Measurements from ENCODE around the gene GEMIN7.

GEMIN7 gene

GRCh38 chr19:45122832-45123231 lies 43.8 kb downstream of the GEMIN7 start:
- no peak overlapping the region for H3K4me3 ChIP-seq (ENCODE audit: low read depth, low read length)
- DNase-seq (ENCODE audit: low read depth) = no peak
- TF ChIP-seq MAX (IDR thresholded peaks at IDR 0.05; ENCODE audit: low read depth, low read length) = no peak
- TF ChIP-seq MYC (IDR thresholded peaks at IDR 0.05; ENCODE audit: low read depth, low read length) = no peak
- TF ChIP-seq CTCF (IDR thresholded peaks at IDR 0.05; ENCODE audit: low read depth, low read length) = no peak
- TF ChIP-seq POLR2A (IDR thresholded peaks at IDR 0.05; ENCODE audit: extremely low read depth, insufficient read length) = no peak

- TF ChIP-seq MAX (IDR thresholded peaks at IDR 0.05; ENCODE audit: low read depth, low read length) = no peak
- no peak for TF ChIP-seq MYC (IDR thresholded peaks at IDR 0.05; ENCODE audit: low read depth, low read length)
- TF ChIP-seq CTCF (IDR thresholded peaks at IDR 0.05; ENCODE audit: low read depth, low read length) = no peak
- TF ChIP-seq POLR2A (IDR thresholded peaks at IDR 0.05; ENCODE audit: extremely low read depth, insufficient read length) = no peak
- no peak for DNase-seq (ENCODE audit: low read depth)
- no peak overlapping the region for H3K4me3 ChIP-seq (ENCODE audit: low read depth, low read length)
These were observed 44.4 kb downstream of the GEMIN7 start for GRCh38 chr19:45123440-45123850.

GRCh38 chr19:45124021-45124420 lies 45.0 kb downstream of the GEMIN7 start:
- TF ChIP-seq MYC (IDR thresholded peaks at IDR 0.05; ENCODE audit: low read depth, low read length) (no peak), POLR2A (IDR thresholded peaks at IDR 0.05; ENCODE audit: extremely low read depth, insufficient read length) (no peak), MAX (IDR thresholded peaks at IDR 0.05; ENCODE audit: low read depth, low read length) (no peak), CTCF (IDR thresholded peaks at IDR 0.05; ENCODE audit: low read depth, low read length) (no peak)
- no peak for DNase-seq (ENCODE audit: low read depth)
- no peak overlapping the region for H3K4me3 ChIP-seq (ENCODE audit: low read depth, low read length)

- H3K4me3 ChIP-seq (ENCODE audit: low read depth, low read length) = no peak overlapping the region
- DNase-seq (ENCODE audit: low read depth) = no peak
- no peak for TF ChIP-seq CTCF (IDR thresholded peaks at IDR 0.05; ENCODE audit: low read depth, low read length)
- no peak for TF ChIP-seq MYC (IDR thresholded peaks at IDR 0.05; ENCODE audit: low read depth, low read length)
- no peak for TF ChIP-seq MAX (IDR thresholded peaks at IDR 0.05; ENCODE audit: low read depth, low read length)
- no peak for TF ChIP-seq POLR2A (IDR thresholded peaks at IDR 0.05; ENCODE audit: extremely low read depth, insufficient read length)
These were observed 46.3 kb downstream of the GEMIN7 start for GRCh38 chr19:45125360-45125759.

GRCh38 chr19:45125975-45126493 lies 47.0 kb downstream of the GEMIN7 start:
- H3K4me3 ChIP-seq (ENCODE audit: low read depth, low read length) = no peak overlapping the region
- peak; percentile 55 for TF ChIP-seq MYC (IDR thresholded peaks at IDR 0.05; ENCODE audit: low read depth, low read length)
- peak; percentile 69 for TF ChIP-seq CTCF (IDR thresholded peaks at IDR 0.05; ENCODE audit: low read depth, low read length)
- peak; percentile 57; the same call in 1 of the 2 replicates for TF ChIP-seq MAX (IDR thresholded peaks at IDR 0.05; ENCODE audit: low read depth, low read length)
- no peak for TF ChIP-seq POLR2A (IDR thresholded peaks at IDR 0.05; ENCODE audit: extremely low read depth, insufficient read length)
- DNase-seq (ENCODE audit: low read depth) = peak; percentile 62

Data from NB4 (cell line).